Measurements from ENCODE around the gene RNU4-1.

DNA sequence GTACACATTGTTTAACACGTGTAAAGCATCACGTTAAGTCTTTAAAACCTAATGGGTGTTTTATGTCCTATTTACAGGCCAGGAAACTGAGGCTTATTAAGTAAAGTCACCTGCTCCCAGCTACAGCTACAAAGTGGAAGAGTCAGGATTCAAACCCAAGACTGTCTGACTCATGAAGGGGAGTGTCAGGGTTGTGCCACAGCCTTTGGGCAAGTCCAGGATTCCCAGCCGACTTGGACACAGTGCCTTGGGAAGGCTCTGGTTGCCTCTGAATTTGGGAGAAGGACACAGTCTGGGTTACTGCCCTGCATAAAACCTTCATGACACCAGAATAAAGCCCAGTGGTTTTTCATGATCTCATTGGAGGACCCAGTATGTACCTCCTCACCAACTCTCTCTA lies 8.7 kb downstream of the RNU4-1 start:
- TF ChIP-seq, protein P1, sequence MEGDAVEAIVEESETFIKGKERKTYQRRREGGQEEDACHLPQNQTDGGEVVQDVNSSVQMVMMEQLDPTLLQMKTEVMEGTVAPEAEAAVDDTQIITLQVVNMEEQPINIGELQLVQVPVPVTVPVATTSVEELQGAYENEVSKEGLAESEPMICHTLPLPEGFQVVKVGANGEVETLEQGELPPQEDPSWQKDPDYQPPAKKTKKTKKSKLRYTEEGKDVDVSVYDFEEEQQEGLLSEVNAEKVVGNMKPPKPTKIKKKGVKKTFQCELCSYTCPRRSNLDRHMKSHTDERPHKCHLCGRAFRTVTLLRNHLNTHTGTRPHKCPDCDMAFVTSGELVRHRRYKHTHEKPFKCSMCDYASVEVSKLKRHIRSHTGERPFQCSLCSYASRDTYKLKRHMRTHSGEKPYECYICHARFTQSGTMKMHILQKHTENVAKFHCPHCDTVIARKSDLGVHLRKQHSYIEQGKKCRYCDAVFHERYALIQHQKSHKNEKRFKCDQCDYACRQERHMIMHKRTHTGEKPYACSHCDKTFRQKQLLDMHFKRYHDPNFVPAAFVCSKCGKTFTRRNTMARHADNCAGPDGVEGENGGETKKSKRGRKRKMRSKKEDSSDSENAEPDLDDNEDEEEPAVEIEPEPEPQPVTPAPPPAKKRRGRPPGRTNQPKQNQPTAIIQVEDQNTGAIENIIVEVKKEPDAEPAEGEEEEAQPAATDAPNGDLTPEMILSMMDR (IDR thresholded peaks at IDR 0.05): no peak
- no peak for TF ChIP-seq ZFX (IDR thresholded peaks at IDR 0.05; ENCODE audit: borderline replicate concordance)

Measured in 22Rv1 (cell line).